Measurements from ENCODE around the gene ZNF335. TPM values are rescaled to one million over a fixed set of nuclear protein-coding genes. Genes with fewer than 3 reads are reported as not detected.

Gene ZNF335
- total and polyA plus RNA-seq, 2 of the 13 experiments (the other 11 are each of a cell fraction or from before 2014, with no cell fraction given), result 9.7 to 13.7 TPM

DNA sequence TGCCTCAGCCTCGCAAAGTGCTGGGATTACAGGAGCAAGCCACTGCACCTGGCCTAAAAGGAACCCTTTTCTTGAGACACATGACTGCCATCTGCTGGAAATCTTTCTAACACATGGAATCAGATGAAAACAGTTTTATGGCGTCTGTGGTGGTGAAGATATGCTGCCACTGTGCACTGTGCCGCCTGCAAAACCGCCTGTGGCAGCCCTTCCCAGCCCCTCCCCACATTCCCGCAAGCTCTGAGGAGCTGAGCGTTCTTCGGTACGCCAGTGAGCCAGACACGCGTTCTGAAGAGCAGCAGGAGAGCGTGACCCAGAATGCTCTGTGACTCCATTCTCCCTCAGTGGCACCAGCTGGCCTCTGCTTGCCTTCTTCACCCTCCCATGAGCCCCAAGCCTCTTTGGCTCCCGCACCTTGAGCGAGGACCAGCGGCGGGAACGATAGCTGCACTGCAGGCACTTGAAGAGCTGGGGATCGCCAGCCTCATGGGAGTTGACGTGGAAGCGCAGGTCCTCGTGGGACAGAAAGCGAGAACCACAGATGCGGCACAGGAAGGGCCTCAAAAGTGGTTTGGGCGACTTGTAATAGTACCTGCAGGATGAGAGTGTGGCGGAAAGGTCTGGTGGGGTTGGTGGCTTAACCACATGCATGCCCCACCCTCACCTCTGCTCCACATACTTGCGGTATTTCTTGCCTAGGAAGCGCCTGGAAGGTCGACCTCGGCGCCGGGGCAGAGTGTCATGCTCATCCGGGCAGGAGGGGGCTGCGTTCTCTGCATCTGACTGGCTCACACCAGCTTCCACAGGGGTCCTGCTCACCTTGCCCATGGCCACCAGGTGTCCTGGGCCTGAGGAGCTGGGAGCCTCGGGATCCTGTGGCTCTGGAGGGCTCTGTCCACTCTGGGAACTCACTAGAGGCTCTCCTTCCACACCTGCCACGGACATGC is 8.7 kb downstream of the ZNF335 start (continued):
- no peak for TF ChIP-seq BRF2 (CRISPR knock-in tag; IDR thresholded peaks at IDR 0.05)
- TF ChIP-seq, protein P1, sequence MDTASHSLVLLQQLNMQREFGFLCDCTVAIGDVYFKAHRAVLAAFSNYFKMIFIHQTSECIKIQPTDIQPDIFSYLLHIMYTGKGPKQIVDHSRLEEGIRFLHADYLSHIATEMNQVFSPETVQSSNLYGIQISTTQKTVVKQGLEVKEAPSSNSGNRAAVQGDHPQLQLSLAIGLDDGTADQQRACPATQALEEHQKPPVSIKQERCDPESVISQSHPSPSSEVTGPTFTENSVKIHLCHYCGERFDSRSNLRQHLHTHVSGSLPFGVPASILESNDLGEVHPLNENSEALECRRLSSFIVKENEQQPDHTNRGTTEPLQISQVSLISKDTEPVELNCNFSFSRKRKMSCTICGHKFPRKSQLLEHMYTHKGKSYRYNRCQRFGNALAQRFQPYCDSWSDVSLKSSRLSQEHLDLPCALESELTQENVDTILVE (CRISPR knock-in tag; IDR thresholded peaks at IDR 0.05), result 0 out of 2 replicates have a peak, but pooled peaks have one; percentile 31
- TF ChIP-seq TCF7 (IDR thresholded peaks at IDR 0.05; ENCODE audit: low read depth), result no peak
- TF ChIP-seq, protein P2, sequence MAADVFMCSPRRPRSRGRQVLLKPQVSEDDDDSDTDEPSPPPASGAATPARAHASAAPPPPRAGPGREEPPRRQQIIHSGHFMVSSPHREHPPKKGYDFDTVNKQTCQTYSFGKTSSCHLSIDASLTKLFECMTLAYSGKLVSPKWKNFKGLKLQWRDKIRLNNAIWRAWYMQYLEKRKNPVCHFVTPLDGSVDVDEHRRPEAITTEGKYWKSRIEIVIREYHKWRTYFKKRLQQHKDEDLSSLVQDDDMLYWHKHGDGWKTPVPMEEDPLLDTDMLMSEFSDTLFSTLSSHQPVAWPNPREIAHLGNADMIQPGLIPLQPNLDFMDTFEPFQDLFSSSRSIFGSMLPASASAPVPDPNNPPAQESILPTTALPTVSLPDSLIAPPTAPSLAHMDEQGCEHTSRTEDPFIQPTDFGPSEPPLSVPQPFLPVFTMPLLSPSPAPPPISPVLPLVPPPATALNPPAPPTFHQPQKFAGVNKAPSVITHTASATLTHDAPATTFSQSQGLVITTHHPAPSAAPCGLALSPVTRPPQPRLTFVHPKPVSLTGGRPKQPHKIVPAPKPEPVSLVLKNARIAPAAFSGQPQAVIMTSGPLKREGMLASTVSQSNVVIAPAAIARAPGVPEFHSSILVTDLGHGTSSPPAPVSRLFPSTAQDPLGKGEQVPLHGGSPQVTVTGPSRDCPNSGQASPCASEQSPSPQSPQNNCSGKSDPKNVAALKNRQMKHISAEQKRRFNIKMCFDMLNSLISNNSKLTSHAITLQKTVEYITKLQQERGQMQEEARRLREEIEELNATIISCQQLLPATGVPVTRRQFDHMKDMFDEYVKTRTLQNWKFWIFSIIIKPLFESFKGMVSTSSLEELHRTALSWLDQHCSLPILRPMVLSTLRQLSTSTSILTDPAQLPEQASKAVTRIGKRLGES (CRISPR knock-in tag; IDR thresholded peaks at IDR 0.05; ENCODE audit: borderline replicate concordance), result no peak
- no peak for TF ChIP-seq ZNF558 (CRISPR knock-in tag; IDR thresholded peaks at IDR 0.05; ENCODE audit: borderline replicate concordance)
- TF ChIP-seq PHF8 (CRISPR knock-in tag; IDR thresholded peaks at IDR 0.05), result 0 out of 2 replicates have a peak, but pooled peaks have one; percentile 24
- TF ChIP-seq STAG1 (CRISPR knock-in tag; IDR thresholded peaks at IDR 0.05), result peak; percentile 97
- TF ChIP-seq HNF4G (IDR thresholded peaks at IDR 0.05; ENCODE audit: borderline replicate concordance, low read depth, low read length), result no peak
- TF ChIP-seq HNF4G (CRISPR knock-in tag; IDR thresholded peaks at IDR 0.05; ENCODE audit: borderline replicate concordance, low read depth), result no peak
- TF ChIP-seq ZNF782 (CRISPR knock-in tag; IDR thresholded peaks at IDR 0.05; ENCODE audit: borderline replicate concordance), result no peak
- TF ChIP-seq FOXJ3 (CRISPR knock-in tag; IDR thresholded peaks at IDR 0.05; ENCODE audit: borderline replicate concordance), result no peak
- TF ChIP-seq ZNF180 (CRISPR knock-in tag; IDR thresholded peaks at IDR 0.05; ENCODE audit: borderline replicate concordance, low read depth), result no peak
- 0 out of 2 replicates have a peak, but pooled peaks have one; percentile 26 for TF ChIP-seq ZNF430 (CRISPR knock-in tag; IDR thresholded peaks at IDR 0.05)
- TF ChIP-seq MATR3 (CRISPR knock-in tag; IDR thresholded peaks at IDR 0.05), result no peak
- TF ChIP-seq AHDC1 (CRISPR knock-in tag; IDR thresholded peaks at IDR 0.05; ENCODE audit: borderline replicate concordance), result no peak
- 0 out of 2 replicates have a peak, but pooled peaks have one; percentile 10 for TF ChIP-seq FOSL2 (CRISPR knock-in tag; IDR thresholded peaks at IDR 0.05)
- TF ChIP-seq ZFX (CRISPR knock-in tag; IDR thresholded peaks at IDR 0.05; ENCODE audit: low read depth), result peak; percentile 54
- no peak for TF ChIP-seq SMARCC2 (IDR thresholded peaks at IDR 0.05)

All from HepG2 (cell line).